Prostate gland (tissue), 2 donors: Measurements from ENCODE around the gene PMFBP1. TPM values are rescaled to one million over a fixed set of nuclear protein-coding genes. Genes with fewer than 3 reads are reported as not detected.

Source experiments
- DNase-seq: peaks from one replicate; pipeline ENCODE4 v3.0.0-alpha.2; 2019; ENCODE audit warnings: low spot score
- H3K27ac ChIP-seq, 2 donors: fragments of 200-600 bp; sonication (generic); 2 replicates each; pipeline ENCODE4 v1.5.1; 2017 to 2019
- H3K27me3 ChIP-seq: fragments of 200-600 bp; sonication (generic); replicated peaks from 2 replicates; pipeline ENCODE4 v1.5.1; 2019; ENCODE audit not compliant: insufficient read depth
- H3K36me3 ChIP-seq, 2 donors: fragments of 200-600 bp; sonication (generic); 1 replicate in 1 of 2; 2 replicates in 1 of 2; pipeline versions ENCODE4 v1.5.1 to v1.8.1; 2017 to 2019
- H3K4me1 ChIP-seq: fragments of 200-600 bp; sonication (generic); replicated peaks from 2 replicates; pipeline ENCODE4 v1.5.1; 2019
- H3K4me3 ChIP-seq, 2 donors: fragments of 200-600 bp; sonication (generic); 2 replicates each; pipeline ENCODE4 v1.5.1; 2017 to 2019
- H3K9me3 ChIP-seq: fragments of 200-600 bp; sonication (generic); 2 replicates; pipeline ENCODE4 v1.5.1; 2017
- CTCF ChIP-seq, 4 experiments: fragments of 200-600 bp in 2 of 4; fragments of 450-650 bp in 2 of 4; sonication (generic) in 2 of 4; IDR thresholded peaks; 1 replicate in 3 of 4; 2 replicates in 1 of 4; pipeline ENCODE4 v1.5.1; 2016 to 2019; ENCODE audit warnings: antibody characterized with exemption in 4 of 4, mild to moderate bottlenecking in 2 of 4, moderate library complexity in 2 of 4
- POLR2A ChIP-seq: fragments of 450-650 bp; IDR thresholded peaks from one replicate; pipeline ENCODE4 v1.6.1; 2016; ENCODE audit warnings: antibody characterized with exemption, mild to moderate bottlenecking
- POLR2AphosphoS5 ChIP-seq: sonication (generic); formaldehyde crosslinking; IDR thresholded peaks from one replicate; pipeline ENCODE4 v1.6.1; 2017; ENCODE audit warnings: antibody characterized with exemption
- WGBS: methylation state at CpG from one replicate; pipeline ENCODE4 v1.1.5; 2018; 5-methylcytosine and 5-hydroxymethylcytosine counted together
- intact Hi-C: fragments of 100-400 bp; cut with DNase I; formaldehyde crosslinking; loops from one replicate; pipeline ENCODE4 v1.14.2; 2022
- total RNA-seq, 2 donors: library from RNA; depleted of rRNA; stranded (reverse); fragments of >200 nt; gene quantifications; one replicate each; pipeline ENCODE4 v1.1.0, GENCODE V29; 2016

PMFBP1 gene
- total RNA-seq, 2 donors from 2014 or later, result 1.7 to 5.2 TPM

DNA sequence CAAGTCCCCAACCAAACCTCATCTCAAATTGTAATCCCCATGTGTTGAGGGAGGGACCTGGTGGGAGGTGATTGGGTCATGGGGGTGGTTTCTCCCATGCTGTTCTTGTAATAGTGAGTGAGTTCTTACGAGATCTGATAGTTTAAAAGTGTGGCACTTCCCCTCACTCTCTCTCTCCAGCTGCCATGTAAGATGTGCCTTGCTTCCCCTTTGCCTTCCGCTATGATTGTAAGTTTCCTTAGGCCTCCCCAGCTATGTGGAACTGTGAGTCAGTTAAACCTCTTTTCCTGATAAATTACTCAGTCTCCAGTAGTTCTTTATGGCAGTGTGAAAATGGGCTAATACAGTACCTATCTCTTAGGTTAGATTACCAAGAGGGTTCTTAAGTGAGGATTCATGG, 5.8 kb downstream of the PMFBP1 start:
- WGBS, result 88% methylated on average over 2 of the region's 2 CpGs
- Histone ChIP-seq H3K9me3 (no peaks in the 10 kb centered on the region), H3K4me3 (no peak overlapping the region), H3K36me3 (no peaks in the 10 kb centered on the region), H3K27me3 (no peaks in the 10 kb centered on the region), H3K27ac (no peak overlapping the region), H3K4me1 (no peaks in the 10 kb centered on the region)
- TF ChIP-seq POLR2AphosphoS5, result no peak
- TF ChIP-seq CTCF (IDR thresholded peaks at IDR 0.05), result no peak
- no peak for TF ChIP-seq POLR2A
- no peak for DNase-seq
- intact Hi-C loops, result no loop called here

DNA sequence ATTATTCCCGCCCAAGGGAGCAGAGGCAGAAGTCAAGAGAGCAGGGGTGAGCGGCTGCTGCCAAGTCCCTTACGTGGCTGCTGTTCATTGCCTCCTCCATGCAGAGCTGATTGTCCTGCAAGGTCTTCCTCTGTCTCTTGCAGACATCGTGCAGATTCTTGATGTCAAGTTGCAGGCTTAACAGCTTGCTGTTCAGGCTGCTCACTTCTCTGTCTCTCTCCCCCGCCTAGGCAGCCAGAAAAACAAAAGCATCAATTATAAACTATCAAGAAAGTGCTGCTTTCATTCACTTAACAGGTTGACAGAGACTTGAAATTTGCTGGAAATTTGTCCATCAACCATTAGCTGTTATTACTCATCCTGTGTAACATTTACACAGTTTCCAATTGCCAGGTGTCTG, 7.3 kb downstream of the PMFBP1 start:
- Histone ChIP-seq H3K9me3 (no peaks in the 10 kb centered on the region), H3K27ac (no peak overlapping the region), H3K27me3 (no peaks in the 10 kb centered on the region), H3K36me3 (no peaks in the 10 kb centered on the region), H3K4me1 (no peaks in the 10 kb centered on the region), H3K4me3 (no peak overlapping the region)
- intact Hi-C loops, result no loop called here
- 55% methylated on average over 5 of the region's 5 CpGs for WGBS
- no peak for DNase-seq
- TF ChIP-seq POLR2AphosphoS5, result no peak
- no peak for TF ChIP-seq CTCF (IDR thresholded peaks at IDR 0.05)
- no peak for TF ChIP-seq POLR2A

DNA sequence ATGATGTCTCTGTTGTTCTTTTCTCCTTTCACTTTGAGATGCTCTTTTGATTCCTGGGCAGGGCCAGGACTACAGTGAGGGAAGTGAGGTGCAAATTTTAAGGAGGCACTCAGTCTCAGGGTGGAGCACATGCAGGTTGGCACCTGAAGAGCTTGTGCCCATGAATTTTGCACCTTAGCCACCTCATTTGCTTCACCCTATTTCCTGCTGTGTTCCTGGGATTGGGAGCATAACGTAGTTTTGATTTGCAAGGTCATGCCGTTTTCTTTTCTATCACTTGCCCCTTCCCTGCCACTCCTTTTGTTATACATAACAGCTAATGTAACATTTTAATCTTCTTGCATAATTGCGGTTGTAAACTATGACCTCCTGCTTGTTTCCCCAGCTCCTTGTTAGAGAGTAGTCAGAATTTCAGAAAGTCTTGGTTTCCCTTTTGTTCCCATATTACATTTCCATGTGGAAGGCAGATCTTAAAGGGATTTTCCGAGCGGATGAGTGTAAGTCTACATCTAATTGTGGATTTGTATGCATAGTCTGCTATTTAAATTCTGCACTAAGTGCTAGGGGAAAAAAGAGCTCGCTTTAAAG, 9.8 kb downstream of the PMFBP1 start:
- no peaks in the 10 kb centered on the region for H3K9me3 ChIP-seq
- 65% methylated on average over 6 of the region's 6 CpGs for WGBS
- H3K4me3 ChIP-seq, result no peak overlapping the region
- no peaks in the 10 kb centered on the region for H3K27me3 ChIP-seq
- no peak overlapping the region for H3K27ac ChIP-seq
- no peaks in the 10 kb centered on the region for H3K4me1 ChIP-seq
- no peak for DNase-seq
- H3K36me3 ChIP-seq, result no peaks in the 10 kb centered on the region
- TF ChIP-seq POLR2AphosphoS5 (no peak), CTCF (IDR thresholded peaks at IDR 0.05) (no peak)
- intact Hi-C loops, result no loop called here

GRCh38 chr16:72159801-72160200, 12.2 kb downstream of the PMFBP1 start:
- H3K4me3 ChIP-seq, result no peak overlapping the region

More at GRCh38 chr16:72159801-72160200, 12.2 kb downstream of the PMFBP1 start:
- Histone ChIP-seq H3K36me3 (no peaks in the 10 kb centered on the region), H3K27ac (no peak overlapping the region), H3K27me3 (no peaks in the 10 kb centered on the region), H3K9me3 (no peaks in the 10 kb centered on the region), H3K4me1 (no peaks in the 10 kb centered on the region)
- TF ChIP-seq POLR2A, result no peak
- TF ChIP-seq CTCF (IDR thresholded peaks at IDR 0.05), result no peak
- TF ChIP-seq POLR2AphosphoS5, result no peak
- DNase-seq, result no peak
- intact Hi-C loops, result no loop called here
- 56% methylated on average over 2 of the region's 2 CpGs for WGBS
